Ovary (tissue), 9 donors: ENCODE results near the gene ITGB3BP. TPM values are rescaled to one million over a fixed set of nuclear protein-coding genes. Genes with fewer than 3 reads are reported as not detected.

Experiments used
- DNase-seq, 5 donors: peaks; one replicate each; pipeline ENCODE4 v3.0.0-alpha.2; 2019 to 2020
- H3K27ac ChIP-seq, 2 donors: fragments of 200-600 bp; one replicate each; pipeline versions ENCODE4 v1.5.1 to v1.8.0; 2019 to 2022
- H3K27me3 ChIP-seq: fragments of 200-600 bp; one replicate; pipeline ENCODE4 v1.8.0; 2022
- H3K36me3 ChIP-seq: fragments of 200-600 bp; sonication (generic); one replicate; pipeline ENCODE4 v1.5.1; 2019
- H3K4me1 ChIP-seq: one replicate; pipeline ENCODE4 v1.8.1; 2013; ENCODE audit warnings: mild to moderate bottlenecking, moderate library complexity; ENCODE audit not compliant: insufficient read depth
- H3K4me3 ChIP-seq: fragments of 200-600 bp; sonication (generic); one replicate; pipeline ENCODE4 v1.5.1; 2017
- H3K9me3 ChIP-seq, 2 donors: fragments of 200-600 bp in 1 of 2; sonication (generic) in 1 of 2; one replicate each; pipeline versions ENCODE4 v1.5.1 to v1.8.1; 2013 to 2019; ENCODE audit warnings: mild to moderate bottlenecking in 1 of 2, moderate library complexity in 1 of 2
- EP300 ChIP-seq: sonication (generic); formaldehyde crosslinking; IDR thresholded peaks from one replicate; pipeline ENCODE4 v1.6.1; 2017; ENCODE audit warnings: antibody characterized with exemption
- POLR2A ChIP-seq: fragments of 450-650 bp; IDR thresholded peaks from one replicate; pipeline ENCODE4 v1.6.1; 2017; ENCODE audit warnings: antibody characterized with exemption, mild to moderate bottlenecking, moderate library complexity
- WGBS, 3 donors: extraction: QIAGEN DNeasy Blood & Tissue Kit in 1 of 3; methylation state at CpG; one replicate each; pipeline versions ENCODE4 v1.1.5 to v1.1.7; 2013 to 2017; 5-methylcytosine and 5-hydroxymethylcytosine counted together
- intact Hi-C, 4 donors: fragments of 100-400 bp; cut with DNase I; formaldehyde crosslinking; loops; one replicate each; pipeline versions ENCODE4 v1.11.0 to v1.15.1; 2022 to 2023
- polyA plus RNA-seq, 2 donors: library from polyadenylated mRNA; stranded (reverse); fragments of 200-250 nt in 1 of 2; fragments of 350-450 nt in 1 of 2; fragmentation: Illumina TruSeq in 1 of 2; extraction: RNeasy Lipid Tissue Mini Kit (QIAGEN cat#74804) in 1 of 2; gene quantifications; one replicate each; pipeline ENCODE4 v1.2.3, GENCODE V29; 2013 to 2014
- total RNA-seq, 7 donors: library from RNA; depleted of rRNA in 2 of 7; stranded (reverse); fragments of >200 nt in 2 of 7; fragmentation: NEBNext Ultra II Directional in 3 of 7; extraction: Animal tissue kit (Norgen Biotek cat#: 25700) in 3 of 7; gene quantifications; one replicate each; pipeline versions ENCODE4 v1.1.0 to v1.2.4, GENCODE V29; 2016 to 2023
- TF ChIP-seq, protein P1 (sequence below), 3 donors: fragments of 450-650 bp in 2 of 3; fragments of 200-600 bp in 1 of 3; IDR thresholded peaks; one replicate each; pipeline versions ENCODE4 v1.5.1 to v1.8.0; 2016 to 2022; ENCODE audit warnings: antibody characterized with exemption in 3 of 3, mild to moderate bottlenecking in 1 of 3
- donor health status: DM: no; HTN: no; CAD: no; lungs with moderate emphysema.
- donor health status: DM: no; HTN: no; CAD: no.
- donor health status: Bipolar disorder and iron deficiency.
- donor health status: DM: yes; HTN: yes; CAD: no.
- donor health status: DM: no; HTN: no; CAD: no.
- donor health status: DM: yes; HTN: yes; CAD: no.

Gene ITGB3BP
- total and polyA plus RNA-seq, 9 donors = 10.7 to 32.1 (median 22.3) TPM

DNA sequence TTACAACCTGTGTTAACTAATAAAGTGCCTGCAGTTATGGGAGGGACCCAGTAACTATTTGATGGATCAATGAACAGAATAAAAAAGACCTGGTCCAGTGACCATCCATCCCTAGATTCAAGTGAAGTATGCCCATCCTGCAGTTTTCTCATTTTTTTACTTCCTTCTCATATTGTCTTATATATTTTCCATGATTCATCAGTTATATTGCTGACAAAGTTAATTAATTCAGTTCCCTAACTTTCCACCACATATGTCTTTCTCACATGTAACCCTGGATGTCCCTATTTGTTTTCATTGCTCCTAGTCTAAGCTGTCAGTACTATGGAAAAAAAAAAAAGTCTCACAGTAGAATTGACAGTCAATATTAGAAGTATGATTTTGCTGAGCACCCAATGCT lies 64.3 kb downstream of the ITGB3BP start:
- no peaks in the 10 kb centered on the region for H3K27me3 ChIP-seq

DNA sequence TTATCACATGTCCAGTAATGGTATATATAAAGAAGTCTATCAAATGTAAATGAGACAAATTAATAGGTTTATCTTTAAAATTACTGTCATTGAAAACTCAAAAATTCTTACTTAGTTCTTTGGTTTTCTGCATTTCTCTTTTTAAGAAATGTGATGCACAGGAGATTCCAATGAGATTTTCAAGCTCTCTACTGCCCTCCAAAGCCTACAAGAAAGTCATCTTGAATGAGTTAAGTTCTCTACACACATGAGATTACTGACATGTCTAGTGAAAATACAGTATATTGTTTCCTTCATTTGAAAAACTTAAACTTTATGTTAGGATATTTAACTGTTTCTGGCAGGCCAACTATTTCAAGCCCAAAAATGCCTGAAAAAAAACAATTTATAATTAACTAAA lies 68.8 kb downstream of the ITGB3BP start:
- Histone ChIP-seq H3K4me1 (no peaks in the 10 kb centered on the region), H3K27ac (no peak overlapping the region), H3K4me3 (no peak overlapping the region), H3K9me3 (no peaks in the 10 kb centered on the region), H3K27me3 (no peaks in the 10 kb centered on the region), H3K36me3 (no peaks in the 10 kb centered on the region)
- TF ChIP-seq, protein P1, sequence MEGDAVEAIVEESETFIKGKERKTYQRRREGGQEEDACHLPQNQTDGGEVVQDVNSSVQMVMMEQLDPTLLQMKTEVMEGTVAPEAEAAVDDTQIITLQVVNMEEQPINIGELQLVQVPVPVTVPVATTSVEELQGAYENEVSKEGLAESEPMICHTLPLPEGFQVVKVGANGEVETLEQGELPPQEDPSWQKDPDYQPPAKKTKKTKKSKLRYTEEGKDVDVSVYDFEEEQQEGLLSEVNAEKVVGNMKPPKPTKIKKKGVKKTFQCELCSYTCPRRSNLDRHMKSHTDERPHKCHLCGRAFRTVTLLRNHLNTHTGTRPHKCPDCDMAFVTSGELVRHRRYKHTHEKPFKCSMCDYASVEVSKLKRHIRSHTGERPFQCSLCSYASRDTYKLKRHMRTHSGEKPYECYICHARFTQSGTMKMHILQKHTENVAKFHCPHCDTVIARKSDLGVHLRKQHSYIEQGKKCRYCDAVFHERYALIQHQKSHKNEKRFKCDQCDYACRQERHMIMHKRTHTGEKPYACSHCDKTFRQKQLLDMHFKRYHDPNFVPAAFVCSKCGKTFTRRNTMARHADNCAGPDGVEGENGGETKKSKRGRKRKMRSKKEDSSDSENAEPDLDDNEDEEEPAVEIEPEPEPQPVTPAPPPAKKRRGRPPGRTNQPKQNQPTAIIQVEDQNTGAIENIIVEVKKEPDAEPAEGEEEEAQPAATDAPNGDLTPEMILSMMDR (IDR thresholded peaks at IDR 0.05) = no peak
- TF ChIP-seq POLR2A (no peak), EP300 (no peak)
- no peak for DNase-seq
- intact Hi-C loops = no loop called here

More for the DNA sequence above, 64.3 kb downstream of the ITGB3BP start:
- Histone ChIP-seq H3K4me1 (no peaks in the 10 kb centered on the region), H3K36me3 (no peaks in the 10 kb centered on the region), H3K27ac (no peak overlapping the region), H3K9me3 (no peaks in the 10 kb centered on the region), H3K4me3 (no peak overlapping the region)
- DNase-seq = no peak
- intact Hi-C loops = no loop called here
- TF ChIP-seq EP300 (no peak), POLR2A (no peak)
- TF ChIP-seq, protein P1 (IDR thresholded peaks at IDR 0.05) = no peak

DNA sequence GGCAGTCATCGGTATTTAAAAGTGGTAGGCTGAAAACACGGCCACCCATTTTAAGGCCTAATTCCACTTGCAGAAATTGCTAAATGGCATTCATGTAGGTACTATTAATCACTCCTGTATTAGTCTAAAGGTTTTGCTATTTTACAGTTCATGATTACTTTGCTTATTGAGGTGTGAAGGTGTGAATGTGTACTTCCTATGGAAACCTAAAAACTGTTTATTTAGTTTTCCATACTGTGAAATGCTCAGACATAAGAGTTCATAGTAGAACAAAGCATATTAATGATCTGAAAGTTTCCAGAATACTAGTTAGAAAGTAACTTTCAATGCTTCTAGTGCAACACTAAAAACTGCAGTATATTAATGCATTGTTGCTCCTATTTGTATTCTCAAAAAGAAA lies 69.8 kb downstream of the ITGB3BP start:
- Histone ChIP-seq H3K4me3 (no peak overlapping the region), H3K9me3 (no peaks in the 10 kb centered on the region), H3K36me3 (no peaks in the 10 kb centered on the region), H3K27me3 (no peaks in the 10 kb centered on the region), H3K4me1 (no peaks in the 10 kb centered on the region), H3K27ac (no peak overlapping the region)
- TF ChIP-seq POLR2A (no peak), EP300 (no peak)
- TF ChIP-seq, protein P1 (IDR thresholded peaks at IDR 0.05) = no peak
- 98 to 99% (median 98%) methylated on average over 2 of the region's 2 CpGs for whole genome bisulfite sequencing, 3 donors
- no peak for DNase-seq
- intact Hi-C loops = no loop called here

DNA sequence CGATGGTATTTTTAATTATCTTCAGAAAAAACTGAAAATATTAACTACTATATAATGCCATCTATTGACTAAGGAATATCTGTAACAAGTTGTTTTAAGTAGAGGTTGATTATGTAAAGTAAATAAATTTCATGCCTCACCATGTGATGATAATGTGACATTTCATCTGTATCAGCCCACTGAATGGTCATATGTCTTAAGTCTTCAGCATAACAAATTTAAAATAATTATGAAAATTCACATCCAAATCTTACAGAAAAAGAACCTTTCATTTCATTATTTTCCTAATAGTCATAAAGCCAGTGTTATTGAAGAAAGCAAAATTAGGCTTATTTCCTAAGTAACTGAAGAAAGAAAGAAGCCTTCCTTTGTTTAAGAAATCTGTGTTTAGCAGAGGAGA lies 72.6 kb downstream of the ITGB3BP start:
- no peaks in the 10 kb centered on the region for H3K27me3 ChIP-seq
- H3K4me3 ChIP-seq = no peak overlapping the region
- H3K27ac ChIP-seq = no peak overlapping the region
- H3K9me3 ChIP-seq = no peaks in the 10 kb centered on the region
- H3K36me3 ChIP-seq = no peaks in the 10 kb centered on the region
- intact Hi-C loops = no loop called here
- no peaks in the 10 kb centered on the region for H3K4me1 ChIP-seq
- no peak for DNase-seq
- no peak for TF ChIP-seq EP300
- TF ChIP-seq, protein P1 (IDR thresholded peaks at IDR 0.05) = no peak
- no peak for TF ChIP-seq POLR2A
- 5 to 33% (median 20%) methylated on average over 1 of the region's 1 CpG for WGBS, 3 donors
